ENCODE results near the gene LPCAT3.

DNA sequence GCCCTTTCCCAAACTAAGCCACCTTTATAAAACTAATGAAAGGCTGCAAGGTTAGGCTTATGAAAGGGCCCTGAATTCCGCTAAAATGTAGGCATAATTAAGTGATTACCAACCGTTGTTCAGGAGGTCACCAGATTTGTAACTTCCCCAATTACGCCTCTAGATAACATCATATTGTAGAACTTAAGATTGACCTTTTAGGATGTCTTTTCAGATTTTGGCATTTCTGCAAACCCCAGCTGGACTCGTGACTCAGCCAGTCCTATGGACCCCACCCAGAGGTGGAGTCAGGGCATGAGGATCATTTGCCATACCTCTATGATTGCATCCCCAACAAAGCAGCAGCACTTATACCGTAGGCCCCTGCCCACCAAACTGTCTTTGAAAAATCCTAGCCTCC, 3.7 kb upstream of the LPCAT3 start:
- TF ChIP-seq, protein P1, sequence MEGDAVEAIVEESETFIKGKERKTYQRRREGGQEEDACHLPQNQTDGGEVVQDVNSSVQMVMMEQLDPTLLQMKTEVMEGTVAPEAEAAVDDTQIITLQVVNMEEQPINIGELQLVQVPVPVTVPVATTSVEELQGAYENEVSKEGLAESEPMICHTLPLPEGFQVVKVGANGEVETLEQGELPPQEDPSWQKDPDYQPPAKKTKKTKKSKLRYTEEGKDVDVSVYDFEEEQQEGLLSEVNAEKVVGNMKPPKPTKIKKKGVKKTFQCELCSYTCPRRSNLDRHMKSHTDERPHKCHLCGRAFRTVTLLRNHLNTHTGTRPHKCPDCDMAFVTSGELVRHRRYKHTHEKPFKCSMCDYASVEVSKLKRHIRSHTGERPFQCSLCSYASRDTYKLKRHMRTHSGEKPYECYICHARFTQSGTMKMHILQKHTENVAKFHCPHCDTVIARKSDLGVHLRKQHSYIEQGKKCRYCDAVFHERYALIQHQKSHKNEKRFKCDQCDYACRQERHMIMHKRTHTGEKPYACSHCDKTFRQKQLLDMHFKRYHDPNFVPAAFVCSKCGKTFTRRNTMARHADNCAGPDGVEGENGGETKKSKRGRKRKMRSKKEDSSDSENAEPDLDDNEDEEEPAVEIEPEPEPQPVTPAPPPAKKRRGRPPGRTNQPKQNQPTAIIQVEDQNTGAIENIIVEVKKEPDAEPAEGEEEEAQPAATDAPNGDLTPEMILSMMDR (conservative IDR thresholded peaks at IDR 0.05), result no peak
- no peak for TF ChIP-seq ZFX (IDR thresholded peaks at IDR 0.05)
